Stimulated activated CD8-positive, alpha-beta memory T cell treated with anti-CD3 and anti-CD28 coated beads, Interleukin-12 subunit alpha, Interleukin-12 subunit beta, amount 100 ng/mL, for 24 hours (primary cell): ENCODE measurements around the gene LARP4.
"Not testable (repeated sequence)": the region's sequence is repeated elsewhere in the genome, so short reads cannot be mapped to it uniquely, and the experiment has no call there.

Experiments
- DNase-seq: peaks from one replicate; pipeline ENCODE4 v3.0.0-alpha.2; 2020; ENCODE audit errors: extremely low read depth

Gene LARP4

GRCh38 chr12:50483488-50483887, 82.8 kb downstream of the LARP4 start:
- no peak for DNase-seq

- no peak for DNase-seq
Observed at GRCh38 chr12:50488801-50489200, 88.1 kb downstream of the LARP4 start.

GRCh38 chr12:50498119-50498518, 97.4 kb downstream of the LARP4 start:
- not testable (repeated sequence) for DNase-seq

GRCh38 chr12:50504798-50505674, 104.4 kb downstream of the LARP4 start, which contains the start of gene DIP2B:
TSS of gene DIP2B (plus strand) at chr12:50504985. CDS start at chr12:50505141, 156 bp downstream.
- peak; percentile 92 for DNase-seq

GRCh38 chr12:50505675-50506530, 105.2 kb downstream of the LARP4 start:
- DNase-seq, result no peak

- DNase-seq, result no peak
Observed at GRCh38 chr12:50506753-50507473, 106.2 kb downstream of the LARP4 start.

- DNase-seq, result no peak
Observed at GRCh38 chr12:50507474-50507838, 106.8 kb downstream of the LARP4 start.

- no peak for DNase-seq
Observed at GRCh38 chr12:50507930-50508329, 107.2 kb downstream of the LARP4 start.

- DNase-seq, result no peak
Observed at GRCh38 chr12:50508414-50508813, 107.7 kb downstream of the LARP4 start.

- no peak for DNase-seq
Observed at GRCh38 chr12:50508970-50509663, 108.4 kb downstream of the LARP4 start.

GRCh38 chr12:50514526-50515276, 114.0 kb downstream of the LARP4 start:
- DNase-seq, result no peak

- DNase-seq, result no peak
Observed at GRCh38 chr12:50515587-50515986, 114.9 kb downstream of the LARP4 start.

GRCh38 chr12:50517421-50518048, 116.8 kb downstream of the LARP4 start:
- no peak for DNase-seq

GRCh38 chr12:50518090-50518489, 117.4 kb downstream of the LARP4 start:
- no peak for DNase-seq

- no peak for DNase-seq
Observed at GRCh38 chr12:50519353-50519752, 118.7 kb downstream of the LARP4 start.

GRCh38 chr12:50520416-50521207, 119.9 kb downstream of the LARP4 start:
- no peak for DNase-seq

- DNase-seq, result not testable (repeated sequence)
Observed at GRCh38 chr12:50521781-50522180, 121.1 kb downstream of the LARP4 start.

- no peak for DNase-seq
Observed at GRCh38 chr12:50523772-50524171, 123.1 kb downstream of the LARP4 start.

GRCh38 chr12:50524621-50525020, 123.9 kb downstream of the LARP4 start:
- no peak for DNase-seq
